Left forelimb (tissue), 1 donor: Measurements from ENCODE around the gene RPL36.
A peak's percentile ranks its signal among the peaks of the same experiment; 100 is the strongest.

Source experiments
- DNase-seq: peaks from one replicate; pipeline ENCODE4 v3.0.0-alpha.2; 2018; ENCODE audit warnings: low spot score

The RPL36 gene

DNA sequence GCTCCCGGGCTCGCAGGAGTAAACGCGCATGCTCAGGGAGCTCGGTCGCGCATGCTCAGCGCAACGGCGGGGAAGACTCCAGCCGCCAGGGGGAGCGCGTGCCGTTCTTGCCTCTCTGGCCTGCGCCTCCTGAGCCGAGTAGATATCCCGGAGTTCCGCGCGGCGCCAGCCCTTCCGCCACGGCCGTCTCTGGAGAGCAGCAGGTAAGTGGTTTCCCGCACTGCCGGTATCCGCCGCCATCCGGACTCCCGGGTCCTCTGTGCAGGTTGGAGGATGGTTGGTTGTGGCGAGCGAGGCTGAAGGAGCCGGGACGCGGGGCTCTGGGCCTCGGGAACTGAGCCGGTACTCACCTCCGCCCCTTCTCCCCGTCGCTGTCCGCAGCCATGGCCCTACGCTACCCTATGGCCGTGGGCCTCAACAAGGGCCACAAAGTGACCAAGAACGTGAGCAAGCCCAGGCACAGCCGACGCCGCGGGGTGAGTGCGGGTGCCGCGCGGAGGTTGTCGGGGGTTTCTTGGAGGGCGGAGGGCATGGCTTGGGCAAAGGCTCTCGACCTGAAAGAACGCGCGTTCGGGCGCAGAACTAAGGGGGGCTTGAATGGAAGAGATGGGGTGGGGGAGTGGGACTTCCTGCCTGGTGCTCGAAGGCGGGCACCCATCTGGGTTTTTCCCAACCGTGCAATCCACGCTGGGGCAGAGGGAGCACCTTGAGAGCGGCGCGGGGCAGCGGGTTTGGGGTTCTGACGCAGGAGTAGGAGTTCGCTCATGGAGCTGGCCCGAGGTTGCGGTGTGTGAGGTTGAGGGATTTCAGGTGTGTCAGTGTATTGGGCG lies at the start of gene RPL36:
Gene RPL36 (plus strand): TSS at position 171 of the 830 bp plus-strand sequence. CDS start 213 bp downstream, at position 384.
- peak; percentile 100 for DNase-seq

DNA sequence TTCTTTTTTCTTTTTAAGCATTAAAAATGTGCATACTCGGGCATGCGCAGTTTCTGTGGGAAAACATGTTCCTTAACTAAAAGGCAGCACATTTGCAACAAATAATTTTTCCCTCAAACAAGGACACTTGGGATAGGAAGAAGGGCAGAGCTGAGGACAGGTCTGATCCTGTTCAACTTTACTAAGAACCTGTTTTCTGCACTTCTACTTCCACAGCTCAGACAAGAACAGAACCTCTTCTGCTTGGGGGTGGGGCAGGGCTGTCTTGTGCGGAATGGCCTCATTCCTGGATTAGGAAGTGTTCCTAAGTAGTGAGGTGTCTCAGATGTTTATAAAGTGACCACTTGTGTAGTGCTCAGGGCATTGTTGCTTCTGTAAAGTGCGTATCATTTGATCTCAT lies 48.9 kb upstream of the RPL36 start:
- DNase-seq = no peak

DNA sequence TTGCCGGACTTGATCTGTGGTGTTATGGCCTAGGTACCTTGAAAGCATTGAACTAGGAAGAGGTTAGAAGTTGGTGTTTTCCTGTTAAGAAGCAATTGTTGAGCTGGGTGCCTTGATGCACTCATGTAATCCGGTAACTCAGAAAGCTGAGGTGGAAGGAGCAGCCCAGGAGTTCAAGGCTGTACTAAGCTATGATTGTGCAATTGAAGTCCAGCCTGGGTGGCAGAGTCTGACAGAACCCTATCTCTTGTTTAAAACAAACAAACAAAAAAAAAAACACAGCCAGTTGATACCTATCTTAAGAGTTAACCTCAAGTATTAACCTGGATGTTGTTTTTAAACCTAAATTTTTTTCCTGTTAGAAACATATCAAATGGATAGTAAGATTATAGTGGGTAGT lies 47.9 kb upstream of the RPL36 start:
- no peak for DNase-seq

DNA sequence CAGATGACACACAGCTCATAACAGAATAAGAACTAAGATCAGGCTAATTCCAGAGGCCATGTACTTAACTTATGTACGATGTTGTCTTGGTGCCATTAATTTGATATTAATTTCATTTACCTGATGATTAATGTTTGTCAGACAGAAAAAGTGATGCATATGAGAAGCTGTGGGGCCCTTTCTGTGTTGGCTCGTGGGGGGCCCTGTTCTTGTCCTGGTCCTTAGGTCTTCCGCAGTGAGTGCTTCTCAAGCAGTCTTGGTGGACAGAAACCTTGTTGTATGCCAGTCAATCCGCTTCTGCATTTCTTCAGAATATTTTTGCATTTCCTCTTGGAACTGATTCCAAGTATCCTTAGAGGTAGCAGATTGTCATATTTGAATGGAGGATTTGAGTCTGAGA lies 47.0 kb upstream of the RPL36 start:
- DNase-seq = no peak

DNA sequence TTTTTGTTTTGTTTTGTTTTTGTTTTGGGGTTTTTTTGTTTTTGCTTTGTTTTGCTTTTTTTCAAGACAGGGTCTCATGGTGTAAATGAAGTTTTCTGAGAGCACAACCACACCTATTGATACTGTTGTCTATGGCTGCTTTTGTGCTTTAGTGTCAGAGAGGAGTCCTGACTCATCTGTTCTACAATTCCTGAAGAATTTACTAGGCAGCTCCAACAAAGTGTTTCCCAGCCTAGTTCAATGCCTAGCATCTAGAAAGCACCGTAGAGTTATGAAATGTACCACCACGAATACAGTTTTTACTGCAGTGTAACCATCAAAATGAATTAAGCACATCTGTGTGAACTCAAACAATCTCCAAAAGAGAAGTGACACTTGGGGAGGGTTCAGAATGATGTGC lies 46.1 kb upstream of the RPL36 start:
- DNase-seq = no peak

DNA sequence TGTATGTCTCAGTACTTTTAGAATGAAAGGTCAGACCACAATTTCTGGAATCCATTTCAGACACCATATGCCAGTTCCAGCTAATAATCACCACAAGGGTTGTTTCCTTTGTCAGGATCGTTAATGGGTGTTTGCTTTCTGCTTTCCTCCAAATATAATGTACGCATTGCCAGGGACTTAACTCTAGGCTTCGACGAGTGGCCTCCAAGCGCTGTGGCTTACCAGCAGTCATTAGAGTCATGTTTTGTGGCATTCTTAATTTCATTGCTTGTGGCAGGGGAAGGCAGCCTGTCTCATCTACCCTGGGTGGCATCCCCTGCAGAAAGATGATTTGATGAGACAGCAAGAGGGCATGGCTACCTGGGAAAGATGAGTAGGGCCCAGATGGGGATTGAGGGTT lies 44.7 kb upstream of the RPL36 start:
- no peak for DNase-seq

DNA sequence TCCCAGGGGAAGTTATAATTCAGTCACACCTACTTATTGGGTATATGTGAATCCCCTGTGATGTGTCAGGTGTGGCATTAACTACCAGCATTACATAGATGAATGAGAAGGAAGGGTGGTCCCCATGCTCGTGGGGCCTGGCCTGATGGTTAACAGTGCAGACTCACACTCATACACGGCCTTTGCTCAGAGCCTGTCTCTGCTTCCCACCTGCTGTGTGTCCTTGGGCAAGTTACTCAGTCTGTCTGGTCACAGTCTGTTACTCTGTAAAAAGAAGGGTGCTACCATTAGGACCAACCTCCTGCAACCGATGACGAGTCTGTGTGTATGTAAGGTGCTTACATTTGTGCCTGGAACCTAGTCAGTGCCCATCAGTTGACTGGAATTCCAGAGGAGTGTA lies 43.4 kb upstream of the RPL36 start:
- DNase-seq = no peak

DNA sequence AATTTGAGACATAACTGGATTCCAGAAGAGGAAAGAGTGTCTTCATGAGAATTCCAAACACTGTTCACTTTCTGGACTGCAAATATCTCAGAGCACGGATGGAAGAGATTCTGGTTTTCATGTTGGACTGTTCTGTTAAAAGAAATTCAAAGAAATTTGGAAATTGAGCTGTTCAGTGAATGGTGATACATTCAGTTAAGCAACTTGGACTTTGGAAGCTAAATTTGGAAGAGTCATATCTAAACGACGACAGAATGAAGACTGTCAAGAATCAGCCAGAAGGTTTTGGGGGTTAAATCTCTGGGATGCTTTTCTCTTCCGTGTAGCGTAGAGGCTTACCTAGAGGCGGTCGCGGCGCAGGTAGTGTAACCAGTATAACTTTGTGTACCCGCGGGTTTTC lies 41.6 kb upstream of the RPL36 start:
- DNase-seq = no peak

DNA sequence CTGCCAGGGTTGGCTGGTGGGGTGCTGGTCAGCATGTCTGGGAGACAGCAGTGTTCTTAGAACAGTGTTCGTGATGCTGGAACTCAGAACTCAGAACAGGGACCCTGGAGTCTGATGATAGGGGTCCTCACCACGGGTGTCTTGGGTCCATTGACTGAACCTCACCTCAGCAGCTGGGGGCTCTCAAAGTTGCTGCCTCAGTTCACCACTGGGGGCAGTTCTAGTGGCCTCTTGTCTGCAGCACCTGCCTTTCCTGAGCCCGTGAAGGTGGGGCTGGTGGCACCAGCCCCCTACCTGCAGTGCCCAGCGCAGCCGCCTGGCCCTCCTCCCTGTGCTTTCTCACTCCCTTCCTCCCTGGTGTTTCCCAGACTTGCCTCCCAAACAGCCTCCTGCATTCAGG lies 38.7 kb upstream of the RPL36 start:
- no peak for DNase-seq

DNA sequence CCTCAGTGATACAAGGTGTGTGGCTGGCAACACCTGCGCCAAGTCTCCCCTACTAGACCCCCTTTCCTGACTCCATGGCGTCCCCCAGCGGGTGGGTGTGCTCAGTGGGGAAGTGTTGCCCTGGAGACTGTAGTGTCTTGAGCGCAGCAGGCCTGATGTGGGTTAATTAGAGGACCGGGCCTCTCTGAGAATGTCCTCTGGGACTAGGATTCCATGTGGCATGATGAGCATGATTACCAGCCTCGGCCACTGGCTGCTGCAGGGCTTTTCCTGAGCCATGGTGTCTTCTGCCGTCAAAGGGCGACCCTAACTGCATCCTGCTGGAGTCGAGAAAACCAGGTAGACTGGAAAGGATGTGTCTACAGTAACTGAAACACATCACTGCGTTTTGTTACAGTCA lies 37.8 kb upstream of the RPL36 start:
- no peak for DNase-seq

DNA sequence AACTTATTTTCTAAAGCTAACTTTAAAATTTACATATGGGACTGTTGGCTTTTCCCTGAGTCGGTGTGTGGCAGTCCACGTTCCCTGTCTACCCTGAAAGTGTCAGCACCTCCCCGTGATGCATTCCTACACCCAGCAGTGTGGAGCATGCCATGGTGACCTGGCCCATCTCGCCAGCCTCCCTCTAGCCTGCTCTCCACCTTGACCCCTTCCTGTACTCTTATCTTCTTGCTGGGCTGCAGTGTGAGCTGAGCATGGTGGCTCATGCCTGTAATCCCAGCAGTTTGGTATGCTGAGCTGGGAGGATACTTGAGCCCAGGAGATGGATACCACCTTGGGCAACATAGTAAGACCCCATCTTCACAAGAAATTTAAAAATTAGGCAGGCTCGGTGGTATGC lies 35.2 kb upstream of the RPL36 start:
- DNase-seq = no peak

DNA sequence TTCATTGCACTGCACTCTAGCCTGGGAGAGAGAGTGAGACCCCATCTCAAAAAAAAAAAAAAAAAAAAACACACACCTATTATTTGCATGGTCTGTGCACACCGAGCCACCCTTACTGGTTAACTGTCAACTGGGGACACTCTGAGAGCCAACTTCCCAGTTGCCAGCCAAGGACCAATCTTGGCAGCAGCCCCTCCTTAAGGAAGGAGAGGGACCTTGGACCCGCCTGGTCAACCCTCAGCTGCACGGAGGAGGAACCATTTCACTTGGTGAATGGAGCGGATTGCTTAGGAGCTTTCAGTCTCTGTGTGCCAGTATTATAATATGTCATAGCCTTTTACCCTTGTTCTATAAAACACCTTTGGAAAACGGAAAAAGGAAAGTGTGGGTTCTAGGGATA lies 34.7 kb upstream of the RPL36 start:
- DNase-seq = no peak

DNA sequence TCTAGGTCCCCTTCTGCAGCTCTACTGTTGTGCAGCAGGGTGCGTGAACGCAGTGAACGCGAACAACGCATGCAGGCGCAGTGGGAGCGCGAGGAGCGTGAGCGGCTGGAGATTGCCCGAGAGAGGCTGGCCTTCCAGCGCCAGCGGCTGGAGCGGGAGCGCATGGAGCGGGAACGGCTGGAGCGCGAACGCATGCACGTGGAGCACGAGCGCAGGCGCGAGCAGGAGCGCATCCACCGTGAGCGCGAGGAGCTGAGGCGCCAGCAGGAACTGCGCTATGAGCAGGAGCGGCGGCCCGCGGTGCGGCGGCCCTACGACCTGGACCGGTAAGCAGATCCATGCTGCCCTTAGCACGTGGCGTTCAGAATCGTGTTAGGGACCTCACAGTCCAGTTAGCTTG lies 28.6 kb upstream of the RPL36 start:
- no peak for DNase-seq

DNA sequence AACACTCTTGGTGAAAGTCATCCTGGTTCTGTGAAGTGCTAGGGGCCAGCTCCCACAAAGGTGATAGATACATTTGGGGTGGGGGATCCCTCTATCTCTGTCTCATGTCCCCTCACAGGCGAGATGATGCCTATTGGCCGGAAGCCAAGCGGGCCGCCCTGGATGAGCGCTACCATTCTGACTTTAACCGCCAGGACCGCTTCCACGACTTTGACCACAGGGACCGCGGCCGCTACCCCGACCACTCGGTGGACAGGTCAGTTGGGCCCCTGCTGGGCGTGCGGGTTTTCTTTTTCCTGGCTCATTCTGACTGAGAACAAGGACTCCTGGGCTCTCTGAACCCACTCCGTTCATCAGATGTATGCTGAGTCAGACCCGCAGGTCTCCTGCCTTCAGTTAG lies 26.2 kb upstream of the RPL36 start:
- DNase-seq = no peak

DNA sequence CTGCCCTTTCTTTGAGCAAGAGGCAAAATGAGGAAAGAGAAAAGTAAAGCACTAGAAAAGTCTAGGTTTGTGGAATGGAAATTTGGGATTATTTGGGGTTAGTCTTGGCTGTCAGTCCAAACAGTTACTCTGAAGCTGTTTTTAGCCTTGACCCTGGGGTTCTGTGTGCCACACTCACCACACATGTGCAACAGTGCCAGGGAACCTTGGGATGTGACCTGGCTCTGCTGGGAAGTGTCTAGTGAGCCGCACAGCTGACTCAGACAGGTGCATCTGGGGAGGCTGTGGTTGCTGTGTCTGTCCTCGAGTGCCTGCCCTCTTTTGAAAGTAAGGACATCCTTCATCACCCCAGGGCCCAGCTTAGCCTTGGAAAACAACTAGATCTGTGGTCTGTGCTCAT lies 25.6 kb upstream of the RPL36 start:
- no peak for DNase-seq

DNA sequence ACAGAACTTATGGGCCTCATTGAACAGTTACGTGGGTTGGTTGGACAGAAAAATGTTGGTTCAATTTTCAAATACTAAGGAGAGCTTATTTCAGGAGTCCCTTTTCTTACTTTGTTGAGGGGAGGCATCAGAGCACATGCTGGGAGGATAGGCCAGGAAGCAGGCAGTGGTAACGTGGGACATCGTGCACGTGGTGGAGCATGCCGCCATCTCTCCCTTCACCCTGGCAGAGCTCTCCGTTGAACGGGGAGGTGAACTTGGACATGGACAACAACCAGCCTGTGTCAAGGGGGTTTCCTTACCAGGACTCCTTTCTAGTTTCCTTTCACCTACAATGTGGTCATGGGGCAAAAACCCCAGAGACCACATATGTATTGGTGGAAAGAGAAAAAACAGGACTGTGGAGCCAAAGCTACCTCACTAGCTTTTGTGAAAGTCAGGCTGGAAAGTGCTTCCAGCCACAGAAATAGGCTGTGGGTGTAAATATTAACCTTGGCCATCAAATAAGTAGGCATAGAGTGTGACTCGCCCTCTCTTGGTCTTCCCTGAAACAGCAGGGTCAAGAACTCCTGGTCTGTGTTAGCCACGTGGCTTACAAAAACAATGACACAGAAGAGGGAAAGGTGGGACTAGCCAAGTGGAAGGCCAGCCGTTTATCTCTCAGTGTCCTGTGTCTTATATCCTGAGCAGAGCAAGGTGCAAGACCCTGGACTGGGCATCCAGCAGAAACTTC lies 24.1 kb upstream of the RPL36 start:
- DNase-seq = no peak

DNA sequence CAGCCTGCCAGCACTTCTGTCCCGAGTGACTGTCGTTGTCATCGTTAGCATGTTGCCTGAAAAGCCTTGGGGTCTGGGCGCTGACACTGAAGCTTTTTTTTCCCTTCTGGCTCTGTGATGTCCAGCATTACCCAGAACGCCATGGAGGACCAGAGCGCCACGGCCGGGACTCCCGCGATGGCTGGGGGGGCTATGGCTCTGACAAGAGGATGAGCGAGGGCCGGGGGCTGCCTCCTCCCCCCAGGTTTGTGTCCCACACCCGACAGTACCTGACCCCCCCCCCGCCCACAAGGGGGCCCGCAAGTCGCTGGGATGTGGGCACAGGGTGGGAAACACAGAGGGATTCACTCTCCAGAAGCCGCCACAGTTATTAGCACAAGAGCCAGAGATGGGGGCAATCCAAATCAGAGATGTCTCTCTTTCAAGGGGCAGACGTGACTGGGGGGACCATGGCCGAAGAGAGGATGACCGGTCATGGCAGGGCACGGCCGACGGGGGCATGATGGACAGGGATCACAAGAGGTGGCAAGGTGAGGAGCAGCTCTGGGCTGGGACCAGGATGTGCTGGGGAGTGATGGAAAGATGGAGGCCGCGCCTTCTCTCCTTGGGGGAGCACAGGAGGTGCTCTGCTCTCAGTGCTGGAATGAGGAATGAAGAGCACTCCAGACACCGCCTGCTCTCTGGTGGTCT lies 23.0 kb upstream of the RPL36 start:
- peak; percentile 59 for DNase-seq

DNA sequence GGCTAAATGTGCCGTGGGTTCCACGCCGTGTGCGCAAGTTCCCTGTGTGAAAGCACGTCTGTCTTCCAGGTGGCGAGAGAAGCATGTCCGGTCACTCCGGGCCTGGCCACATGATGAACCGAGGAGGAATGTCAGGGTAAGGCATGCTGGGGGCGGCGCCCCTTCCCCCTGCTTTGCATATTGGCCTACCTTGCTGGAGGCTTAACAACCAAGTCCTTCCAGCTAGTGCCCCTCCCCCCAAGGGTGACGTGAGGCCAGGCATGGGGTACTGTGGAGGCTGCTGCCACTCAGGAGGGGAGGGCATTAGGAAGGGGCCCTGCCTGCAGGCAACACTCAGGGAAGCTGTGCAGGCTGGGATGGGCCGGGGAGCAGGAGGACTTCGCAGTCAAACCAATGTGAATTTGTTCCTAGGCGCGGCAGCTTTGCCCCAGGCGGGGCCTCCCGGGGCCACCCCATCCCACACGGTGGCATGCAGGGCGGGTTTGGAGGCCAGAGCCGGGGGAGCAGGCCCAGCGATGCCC lies 22.3 kb upstream of the RPL36 start:
- DNase-seq = peak; percentile 58

DNA sequence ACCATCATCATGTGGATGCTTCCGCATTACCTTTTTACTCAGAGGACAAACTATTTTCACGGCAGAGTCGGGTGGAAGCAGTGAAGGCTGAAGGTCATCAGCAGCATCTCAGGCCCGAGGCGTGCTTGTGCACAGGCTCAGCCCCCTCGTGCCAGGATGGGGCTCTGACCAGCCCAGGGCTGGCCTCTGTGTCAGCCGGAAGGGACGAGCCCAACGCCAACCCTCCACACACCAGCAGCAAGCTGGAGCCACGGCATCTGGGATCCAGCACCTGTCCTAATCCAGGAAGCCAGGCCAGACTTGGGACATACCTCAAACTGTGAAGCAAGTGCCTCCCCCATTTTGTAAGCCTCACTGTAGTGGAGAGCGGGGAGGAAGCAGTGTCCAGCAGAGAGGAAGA lies 20.9 kb upstream of the RPL36 start:
- DNase-seq = no peak

DNA sequence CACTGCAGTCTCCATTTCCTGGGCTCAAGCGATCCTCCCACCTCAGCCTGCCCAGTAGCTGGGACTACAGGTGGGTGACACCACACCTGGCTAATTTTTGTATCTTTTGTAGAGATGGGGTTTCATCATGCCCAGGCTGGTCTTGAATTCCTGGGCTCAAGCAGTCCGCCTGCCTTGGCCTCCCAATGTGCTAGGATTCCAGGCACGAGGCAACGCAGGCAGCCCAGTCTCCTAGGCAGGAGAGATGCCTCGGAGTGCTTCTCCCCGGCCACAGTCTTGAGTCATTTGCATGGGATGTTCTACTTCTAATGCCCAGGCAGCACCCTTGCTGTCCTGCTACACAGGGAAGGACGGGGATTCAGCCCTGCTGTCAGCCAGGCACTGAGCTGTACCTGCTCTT lies 18.5 kb upstream of the RPL36 start:
- no peak for DNase-seq

DNA sequence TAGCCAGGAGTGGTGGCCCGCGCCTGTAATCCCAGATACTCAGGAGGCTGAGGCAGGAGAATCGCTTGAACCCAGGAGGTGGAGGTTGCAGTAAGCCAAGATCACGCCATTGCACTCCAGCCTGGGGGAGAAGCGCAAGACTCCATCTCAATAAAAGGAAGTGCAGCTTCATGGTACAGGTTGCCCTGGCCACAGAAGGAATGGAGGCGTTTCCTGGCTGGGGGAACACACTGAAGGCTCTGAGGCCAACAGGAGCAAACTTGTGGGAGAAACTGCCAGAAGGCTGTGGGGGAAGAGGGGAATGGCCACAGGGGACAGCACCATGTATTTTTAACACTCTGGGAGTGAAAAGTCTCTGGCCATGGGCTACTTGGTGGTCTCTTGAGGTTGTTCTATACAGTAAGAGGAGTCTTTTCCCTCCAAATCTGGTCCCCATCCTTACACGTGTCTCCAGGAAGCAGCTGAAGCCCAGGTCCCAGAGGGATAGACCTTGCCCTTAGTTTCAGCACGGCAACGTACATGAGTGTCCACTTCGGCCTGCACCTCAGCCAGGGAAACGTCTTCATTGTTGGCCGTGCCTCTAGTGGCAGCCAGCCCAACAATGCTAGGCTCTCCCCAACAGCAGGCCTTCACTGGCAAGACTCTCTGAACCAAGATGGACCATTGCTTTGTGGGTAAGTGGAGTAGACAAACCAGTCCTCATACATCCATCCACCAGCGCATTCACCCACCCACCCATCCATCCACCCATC lies 17.2 kb upstream of the RPL36 start:
- peak; percentile 41 for DNase-seq

DNA sequence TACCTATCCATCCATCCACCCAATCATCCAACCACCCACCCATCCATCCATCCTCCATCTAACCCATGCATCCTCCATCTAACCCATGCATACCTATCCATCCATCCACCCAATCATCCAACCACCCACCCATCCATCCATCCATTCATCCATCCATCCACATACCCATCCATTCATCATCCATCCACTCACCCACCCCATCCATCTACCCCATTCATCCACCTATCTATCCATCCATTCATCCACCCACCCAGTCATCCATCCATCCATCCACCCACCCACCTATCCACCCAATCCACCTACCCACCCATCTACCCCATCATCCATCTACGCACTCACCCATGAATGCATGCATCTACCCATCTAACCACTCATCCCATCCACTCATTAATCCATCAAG lies 16.3 kb upstream of the RPL36 start:
- no peak for DNase-seq
